ENCODE data around the gene TEDC1.

The TEDC1 gene

DNA sequence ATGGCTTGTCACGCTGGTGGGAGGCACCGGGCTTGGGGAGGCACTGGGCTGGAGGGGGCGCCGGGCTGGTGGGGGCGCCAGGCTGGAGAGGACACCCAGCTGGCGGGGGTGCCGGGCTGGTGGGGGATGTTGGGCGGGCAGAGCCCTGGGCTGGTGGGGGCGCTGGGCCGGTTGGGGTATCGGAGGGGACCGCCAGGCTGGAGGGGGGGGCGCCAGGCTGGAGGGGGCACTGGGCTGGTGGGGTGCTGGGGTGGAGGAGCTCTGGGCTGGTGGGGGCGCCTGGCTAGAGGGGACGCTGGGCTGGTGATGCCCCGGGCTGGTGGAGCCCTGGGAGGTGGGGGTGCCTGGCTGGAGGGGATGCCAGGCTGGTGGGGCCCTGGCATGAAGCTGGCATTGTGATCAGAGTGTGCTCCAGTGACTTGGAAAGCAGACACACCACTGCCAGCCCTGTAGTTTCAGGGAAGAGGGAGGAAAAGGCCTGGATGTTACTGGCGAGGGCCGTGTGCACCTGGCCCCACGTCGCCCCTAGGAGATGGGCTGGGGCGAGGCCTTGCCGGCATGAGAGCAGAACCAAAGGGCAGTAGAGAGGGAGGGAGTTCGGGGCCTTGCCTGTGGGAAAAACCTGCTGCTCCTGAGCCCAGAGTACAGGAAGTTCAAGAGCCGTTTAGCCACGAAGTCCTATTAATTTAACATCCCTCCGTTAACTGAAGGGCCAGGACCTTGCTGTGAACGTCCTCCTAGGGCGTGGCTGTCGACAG lies 13.1 kb downstream of the TEDC1 start:
- DNase-seq (ENCODE audit: low read depth) = no peak
- no peak overlapping the region for H3K4me3 ChIP-seq (ENCODE audit: low read depth, low read length)

DNA sequence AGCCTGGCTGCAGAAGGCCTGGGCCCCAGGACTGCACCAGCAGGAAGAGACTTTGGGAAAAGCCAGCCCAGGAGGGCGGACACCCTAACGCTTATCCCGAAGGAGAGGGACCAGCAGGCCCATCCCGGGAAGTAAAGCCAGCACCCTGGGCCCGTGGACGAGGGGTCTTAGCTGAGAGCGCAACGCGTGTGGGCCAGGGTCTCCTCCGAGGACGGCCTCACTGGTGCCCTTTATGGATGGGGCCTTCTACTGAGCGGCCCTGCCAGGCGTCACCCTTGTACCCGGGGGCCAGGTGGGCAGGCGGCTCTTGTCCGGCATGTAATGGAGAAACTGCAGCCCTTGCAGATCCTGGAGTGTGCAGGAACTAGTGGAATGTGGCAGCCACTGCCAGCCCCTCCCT lies 14.1 kb downstream of the TEDC1 start:
- no peak overlapping the region for H3K4me3 ChIP-seq (ENCODE audit: low read depth, low read length)

GRCh38 chr14:105507247-105507646 lies 16.2 kb downstream of the TEDC1 start:
- DNase-seq (ENCODE audit: low read depth) = no peak
- H3K4me3 ChIP-seq (ENCODE audit: low read depth, low read length) = no peak overlapping the region

More for the DNA sequence above, 14.1 kb downstream of the TEDC1 start:
- DNase-seq (ENCODE audit: low read depth) = no peak

DNA sequence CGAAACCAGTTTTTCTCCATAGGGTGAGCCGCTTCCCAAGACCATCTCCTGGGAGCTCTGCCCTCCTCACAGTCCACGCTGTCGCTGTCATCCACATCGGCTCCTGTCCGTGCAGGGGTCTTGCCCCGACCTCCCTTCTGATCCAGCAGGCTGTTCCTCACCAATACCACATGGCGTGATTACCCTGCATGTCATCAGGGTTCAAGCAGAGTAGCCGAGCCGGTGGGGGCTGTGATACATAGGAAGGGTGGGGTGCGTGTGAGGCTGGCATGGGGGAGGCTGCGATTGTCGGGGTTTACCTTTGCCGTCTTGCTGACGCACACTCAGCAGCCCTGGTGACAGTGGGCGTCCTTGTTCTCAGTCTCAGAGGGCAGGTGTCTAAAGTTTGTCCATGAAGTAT lies 17.0 kb downstream of the TEDC1 start:
- H3K4me3 ChIP-seq (ENCODE audit: low read depth, low read length) = no peak overlapping the region
- no peak for DNase-seq (ENCODE audit: low read depth)

DNA sequence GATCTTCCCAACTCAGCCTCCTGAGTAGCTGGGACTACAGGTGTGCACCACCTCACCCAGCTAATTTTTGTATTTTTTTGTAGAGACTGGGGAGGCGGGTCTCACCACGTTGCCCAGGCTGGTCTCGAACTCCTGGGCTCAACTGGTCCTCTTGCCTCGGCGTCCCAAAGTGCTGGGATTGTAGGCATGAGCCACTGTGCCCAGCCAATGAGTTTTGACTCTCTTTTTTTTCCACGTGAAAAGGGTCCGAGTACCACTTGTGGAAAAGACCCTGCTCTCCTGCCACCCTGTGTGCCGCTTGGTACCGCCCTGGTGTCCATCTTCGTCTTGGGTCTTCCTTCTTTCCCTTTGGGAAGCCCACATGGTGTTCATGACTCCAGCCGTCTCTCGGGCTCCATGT lies 17.6 kb downstream of the TEDC1 start:
- H3K4me3 ChIP-seq (ENCODE audit: low read depth, low read length) = no peak overlapping the region
- no peak for DNase-seq (ENCODE audit: low read depth)

- no peak for DNase-seq (ENCODE audit: low read depth)
- no peak overlapping the region for H3K4me3 ChIP-seq (ENCODE audit: low read depth, low read length)
Observed at GRCh38 chr14:105517096-105517495, 26.1 kb downstream of the TEDC1 start.

DNA sequence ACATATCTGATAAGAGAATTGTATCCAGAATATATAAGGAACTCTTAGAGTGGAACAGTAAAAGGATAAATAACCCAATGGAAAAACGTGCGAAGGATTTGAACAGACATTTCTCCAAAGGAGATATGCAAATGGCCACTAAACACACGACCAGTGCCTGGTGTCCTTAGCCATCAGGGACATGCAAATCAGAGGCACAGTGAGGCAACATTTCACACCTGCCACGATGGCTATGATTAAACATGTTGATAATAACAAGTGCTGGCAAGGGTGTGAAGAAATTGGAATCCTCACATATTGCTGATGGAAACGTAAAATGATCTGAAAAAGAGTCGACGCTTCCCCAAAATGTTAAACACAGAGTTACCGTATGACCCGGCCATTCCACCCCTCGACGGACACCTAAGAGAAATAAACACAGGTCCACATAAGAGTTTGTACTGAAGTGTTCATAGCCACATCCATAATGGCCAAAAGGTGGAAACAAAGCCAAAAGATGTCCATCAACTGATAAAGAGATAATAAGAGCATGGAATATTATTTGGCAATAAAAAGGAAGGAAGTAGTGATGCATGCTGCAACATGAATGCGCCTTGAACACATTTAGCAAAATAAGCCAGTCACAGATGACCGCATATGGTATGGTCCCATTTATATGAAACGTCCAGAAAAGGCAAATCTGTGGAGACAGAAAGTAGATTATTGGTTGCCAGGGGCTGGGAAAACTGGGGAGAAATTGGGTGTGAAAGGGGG lies 29.1 kb downstream of the TEDC1 start:
- no peak overlapping the region for H3K4me3 ChIP-seq (ENCODE audit: low read depth, low read length)
- no peak for DNase-seq (ENCODE audit: low read depth)

- no peak overlapping the region for H3K4me3 ChIP-seq (ENCODE audit: low read depth, low read length)
- DNase-seq (ENCODE audit: low read depth) = no peak
Observed at GRCh38 chr14:105525326-105525725, 34.3 kb downstream of the TEDC1 start.

GRCh38 chr14:105525861-105526775 lies 35.1 kb downstream of the TEDC1 start, which contains the start of gene TMEM121:
Gene TMEM121, plus strand, starts transcription at chr14:105526583. Its CDS starts 2,252 bp downstream, at chr14:105528835.
- H3K4me3 ChIP-seq (ENCODE audit: low read depth, low read length) = peak within 1 kb of the TSS; percentile 70
- no peak for DNase-seq (ENCODE audit: low read depth)

GRCh38 chr14:105526776-105527380 lies 35.8 kb downstream of the TEDC1 start:
- no peak for DNase-seq (ENCODE audit: low read depth)
- peak overlapping the region; percentile 70 for H3K4me3 ChIP-seq (ENCODE audit: low read depth, low read length)

DNA sequence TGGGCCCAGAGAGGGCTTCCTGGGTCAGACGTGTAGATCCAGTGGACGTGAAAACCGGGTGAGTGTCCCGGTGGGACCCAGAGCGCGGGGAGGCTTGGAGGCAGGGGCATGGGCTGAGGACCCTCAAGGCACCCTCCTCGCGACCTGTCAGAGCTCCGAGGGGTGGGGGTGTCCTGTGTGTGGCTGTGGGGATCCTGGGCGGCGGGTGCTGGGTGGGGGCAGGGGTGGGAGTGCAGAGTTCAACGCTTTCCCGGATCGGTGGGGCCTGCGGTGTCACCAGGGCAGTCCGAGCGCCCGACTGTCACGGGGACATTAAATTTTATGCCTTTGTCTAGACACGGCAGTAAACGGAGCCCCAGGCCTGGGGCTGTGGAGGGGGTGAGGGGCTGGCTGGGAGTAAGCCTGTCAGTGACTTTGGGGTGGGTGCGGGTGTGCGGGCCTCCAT lies 36.4 kb downstream of the TEDC1 start:
- H3K4me3 ChIP-seq (ENCODE audit: low read depth, low read length) = peak overlapping the region; percentile 70
- no peak for DNase-seq (ENCODE audit: low read depth)

- peak overlapping the region; percentile 70 for H3K4me3 ChIP-seq (ENCODE audit: low read depth, low read length)
- peak; percentile 16 for DNase-seq (ENCODE audit: low read depth)
Observed at GRCh38 chr14:105527826-105528585, 37.0 kb downstream of the TEDC1 start.

DNA sequence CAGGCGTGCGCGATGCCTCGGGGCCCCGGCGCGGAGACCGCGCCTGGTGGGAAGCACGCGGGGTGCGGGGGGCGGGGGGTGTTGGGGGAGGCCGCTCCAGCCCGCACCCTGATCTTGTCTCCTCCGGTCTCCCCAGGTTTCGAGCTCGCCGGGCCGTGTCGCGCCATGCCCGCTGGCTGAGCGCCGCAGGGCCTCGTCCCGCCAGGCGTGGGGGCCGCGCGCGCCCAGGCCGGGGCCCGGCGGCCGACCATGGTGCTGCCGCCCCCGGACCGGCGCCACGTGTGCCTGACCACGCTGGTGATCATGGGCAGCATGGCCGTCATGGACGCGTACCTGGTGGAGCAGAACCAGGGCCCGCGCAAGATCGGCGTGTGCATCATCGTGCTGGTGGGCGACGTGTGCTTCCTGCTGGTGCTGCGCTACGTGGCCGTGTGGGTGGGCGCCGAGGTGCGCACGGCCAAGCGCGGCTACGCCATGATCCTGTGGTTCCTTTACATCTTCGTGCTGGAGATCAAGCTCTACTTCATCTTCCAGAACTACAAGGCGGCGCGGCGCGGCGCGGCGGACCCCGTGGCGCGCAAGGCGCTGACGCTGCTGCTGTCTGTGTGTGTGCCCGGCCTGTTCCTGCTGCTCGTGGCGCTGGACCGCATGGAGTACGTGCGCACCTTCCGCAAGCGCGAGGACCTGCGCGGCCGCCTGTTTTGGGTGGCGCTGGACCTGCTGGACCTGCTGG lies 37.7 kb downstream of the TEDC1 start:
- no peak for DNase-seq (ENCODE audit: low read depth)
- peak overlapping the region; percentile 70 for H3K4me3 ChIP-seq (ENCODE audit: low read depth, low read length)

- H3K4me3 ChIP-seq (ENCODE audit: low read depth, low read length) = peak overlapping the region; percentile 70
- DNase-seq (ENCODE audit: low read depth) = no peak
Observed at GRCh38 chr14:105529319-105529568, 38.2 kb downstream of the TEDC1 start.

- no peak for DNase-seq (ENCODE audit: low read depth)
- H3K4me3 ChIP-seq (ENCODE audit: low read depth, low read length) = no peak overlapping the region
Observed at GRCh38 chr14:105529569-105530284, 38.7 kb downstream of the TEDC1 start.

GRCh38 chr14:105530285-105531087 lies 39.4 kb downstream of the TEDC1 start:
- no peak overlapping the region for H3K4me3 ChIP-seq (ENCODE audit: low read depth, low read length)
- DNase-seq (ENCODE audit: low read depth) = no peak
